ACC112 (cell line): Measurements from ENCODE around the gene PIEZO2.
"Not testable (repeated sequence)": the region's sequence is repeated elsewhere in the genome, so short reads cannot be mapped to it uniquely, and the experiment has no call there.

ENCODE experiments used
- H2AFZ ChIP-seq: fragments of 200-600 bp; sonication (generic); one replicate; pipeline ENCODE4 v1.6.0; 2017; ENCODE audit warnings: antibody characterized with exemption, low read length; ENCODE audit not compliant: unreplicated experiment
- H3K27ac ChIP-seq: fragments of 200-600 bp; sonication (generic); 2 replicates; pipeline ENCODE4 v1.5.1; 2014; ENCODE audit warnings: low read depth, mild to moderate bottlenecking, antibody characterized with exemption, low read length, moderate library complexity
- H3K27me3 ChIP-seq: fragments of 200-600 bp; sonication (generic); 2 replicates; pipeline ENCODE4 v1.6.1; 2014; ENCODE audit warnings: mild to moderate bottlenecking, antibody characterized with exemption, low read length, moderate library complexity, mixed read lengths; ENCODE audit not compliant: insufficient read depth
- H3K36me3 ChIP-seq: fragments of 200-600 bp; sonication (generic); 2 replicates; pipeline ENCODE4 v1.6.1; 2016; ENCODE audit warnings: mild to moderate bottlenecking, antibody characterized with exemption, low read length, moderate library complexity, mixed read lengths; ENCODE audit not compliant: insufficient read depth
- H3K4me1 ChIP-seq: fragments of 200-600 bp; sonication (generic); one replicate; pipeline ENCODE4 v1.6.1; 2016; ENCODE audit warnings: low read length, mixed read lengths; ENCODE audit not compliant: insufficient read depth, unreplicated experiment, control insufficient read depth
- H3K4me3 ChIP-seq: fragments of 200-600 bp; sonication (generic); 2 replicates; pipeline ENCODE4 v1.5.1; 2014; ENCODE audit warnings: mild to moderate bottlenecking, low read depth, low read length
- H3K79me2 ChIP-seq: fragments of 200-600 bp; sonication (generic); one replicate; pipeline ENCODE4 v1.6.0; 2016; ENCODE audit warnings: low read length; ENCODE audit not compliant: control insufficient read depth, unreplicated experiment, insufficient read depth

Gene PIEZO2

GRCh38 chr18:10916387-10916786 lies 233.0 kb downstream of the PIEZO2 start:
- Histone ChIP-seq H3K36me3 (no peaks in the 10 kb centered on the region), H3K4me1 (peaks cover 13% of the 10 kb centered on the region), H3K27me3 (no peaks in the 10 kb centered on the region), H3K27ac (no peak overlapping the region), H3K79me2 (no peaks in the 10 kb centered on the region), H3K4me3 (no peak overlapping the region), H2AFZ (no peak overlapping the region)

GRCh38 chr18:10915748-10916147 lies 233.6 kb downstream of the PIEZO2 start:
- not testable (repeated sequence) for H3K4me3 ChIP-seq, H2AFZ ChIP-seq, H3K36me3 ChIP-seq, H3K27me3 ChIP-seq, H3K27ac ChIP-seq, H3K79me2 ChIP-seq
- H3K4me1 ChIP-seq: peaks cover 13% of the 10 kb centered on the region

GRCh38 chr18:10914610-10915009 lies 234.8 kb downstream of the PIEZO2 start:
- H3K27me3 ChIP-seq, H3K27ac ChIP-seq, H3K4me3 ChIP-seq, H3K79me2 ChIP-seq, H2AFZ ChIP-seq, H3K36me3 ChIP-seq: not testable (repeated sequence)
- peaks cover 13% of the 10 kb centered on the region for H3K4me1 ChIP-seq

GRCh38 chr18:10913919-10914318 lies 235.4 kb downstream of the PIEZO2 start:
- no peaks in the 10 kb centered on the region for H3K36me3 ChIP-seq
- no peak overlapping the region for H2AFZ ChIP-seq
- H3K4me3 ChIP-seq: no peak overlapping the region
- no peaks in the 10 kb centered on the region for H3K27me3 ChIP-seq
- no peaks in the 10 kb centered on the region for H3K79me2 ChIP-seq
- H3K27ac ChIP-seq: no peak overlapping the region
- H3K4me1 ChIP-seq: peaks cover 13% of the 10 kb centered on the region

GRCh38 chr18:10912790-10913545 lies 236.4 kb downstream of the PIEZO2 start:
- Histone ChIP-seq H3K4me3 (peak overlapping the region; percentile 11; the same call in 1 of the 2 replicates), H3K79me2 (no peaks in the 10 kb centered on the region), H3K36me3 (no peaks in the 10 kb centered on the region), H2AFZ (peak overlapping the region; percentile 44), H3K27me3 (no peaks in the 10 kb centered on the region), H3K27ac (peak overlapping the region; percentile 65), H3K4me1 (peaks cover 13% of the 10 kb centered on the region)

GRCh38 chr18:10909724-10910123 lies 239.6 kb downstream of the PIEZO2 start:
- no peaks in the 10 kb centered on the region for H3K36me3 ChIP-seq
- peaks cover 13% of the 10 kb centered on the region for H3K4me1 ChIP-seq
- no peak overlapping the region for H3K4me3 ChIP-seq
- H2AFZ ChIP-seq: no peak overlapping the region
- no peaks in the 10 kb centered on the region for H3K27me3 ChIP-seq
- H3K27ac ChIP-seq: no peak overlapping the region
- no peaks in the 10 kb centered on the region for H3K79me2 ChIP-seq

- H2AFZ ChIP-seq: no peak overlapping the region
- no peak overlapping the region for H3K4me3 ChIP-seq
- no peaks in the 10 kb centered on the region for H3K27me3 ChIP-seq
- H3K27ac ChIP-seq: no peak overlapping the region
- no peaks in the 10 kb centered on the region for H3K79me2 ChIP-seq
- H3K4me1 ChIP-seq: peaks cover 13% of the 10 kb centered on the region
- no peaks in the 10 kb centered on the region for H3K36me3 ChIP-seq
Observed at GRCh38 chr18:10908760-10909159, 240.6 kb downstream of the PIEZO2 start.

- H3K27ac ChIP-seq: no peak overlapping the region
- H3K79me2 ChIP-seq: no peaks in the 10 kb centered on the region
- H3K36me3 ChIP-seq: no peaks in the 10 kb centered on the region
- no peak overlapping the region for H3K4me3 ChIP-seq
- no peaks in the 10 kb centered on the region for H3K27me3 ChIP-seq
- no peak overlapping the region for H2AFZ ChIP-seq
- H3K4me1 ChIP-seq: peaks cover 7% of the 10 kb centered on the region
Observed at GRCh38 chr18:10907749-10908148, 241.6 kb downstream of the PIEZO2 start.

- no peaks in the 10 kb centered on the region for H3K4me1 ChIP-seq
- H3K27me3 ChIP-seq: no peaks in the 10 kb centered on the region
- H3K27ac ChIP-seq: no peak overlapping the region
- no peaks in the 10 kb centered on the region for H3K79me2 ChIP-seq
- no peak overlapping the region for H3K4me3 ChIP-seq
- no peak overlapping the region for H2AFZ ChIP-seq
- no peaks in the 10 kb centered on the region for H3K36me3 ChIP-seq
Observed at GRCh38 chr18:10901329-10901728, 248.0 kb downstream of the PIEZO2 start.

- H3K79me2 ChIP-seq: no peaks in the 10 kb centered on the region
- no peak overlapping the region for H3K27ac ChIP-seq
- no peaks in the 10 kb centered on the region for H3K27me3 ChIP-seq
- no peak overlapping the region for H2AFZ ChIP-seq
- no peak overlapping the region for H3K4me3 ChIP-seq
- H3K4me1 ChIP-seq: no peaks in the 10 kb centered on the region
- no peaks in the 10 kb centered on the region for H3K36me3 ChIP-seq
Observed at GRCh38 chr18:10900435-10900834, 248.9 kb downstream of the PIEZO2 start.

GRCh38 chr18:10899481-10899880 lies 249.9 kb downstream of the PIEZO2 start:
- Histone ChIP-seq H3K27ac (no peak overlapping the region), H3K4me3 (no peak overlapping the region), H3K36me3 (no peaks in the 10 kb centered on the region), H3K27me3 (no peaks in the 10 kb centered on the region), H2AFZ (no peak overlapping the region), H3K79me2 (no peaks in the 10 kb centered on the region), H3K4me1 (no peaks in the 10 kb centered on the region)
